Upper lobe of left lung (tissue), 6 donors: ENCODE data around the gene PPP6R2. TPM values are rescaled to one million over a fixed set of nuclear protein-coding genes. Genes with fewer than 3 reads are reported as not detected.

Experiments used
- ATAC-seq, 2 donors: fragments of 200-7000 bp; cut with Tn5 transposase; one replicate each; pipeline ENCODE4 v1.9.1; 2022; ENCODE audit warnings: mild to moderate bottlenecking in 2 of 2, moderate library complexity in 2 of 2; ENCODE audit not compliant: low FRiP score in 2 of 2
- DNase-seq, 2 donors: peaks; one replicate each; pipeline ENCODE4 v3.0.0-alpha.2; 2019 to 2020
- H3K27ac ChIP-seq, 4 donors: fragments of 200-600 bp; sonication (generic); one replicate each; pipeline ENCODE4 v1.5.1; 2016 to 2019
- H3K27me3 ChIP-seq, 4 donors: fragments of 200-600 bp; sonication (generic); one replicate each; pipeline ENCODE4 v1.5.1; 2017 to 2019
- H3K36me3 ChIP-seq, 4 donors: fragments of 200-600 bp; sonication (generic); one replicate each; pipeline ENCODE4 v1.5.1; 2016 to 2019
- H3K4me1 ChIP-seq, 4 donors: fragments of 200-600 bp; sonication (generic); one replicate each; pipeline ENCODE4 v1.5.1; 2018 to 2019
- H3K4me3 ChIP-seq, 4 donors: fragments of 200-600 bp; sonication (generic); one replicate each; pipeline ENCODE4 v1.5.1; 2017 to 2019; ENCODE audit warnings: mild to moderate bottlenecking in 2 of 4, moderate library complexity in 1 of 4
- H3K9me3 ChIP-seq, 4 donors: fragments of 200-600 bp; sonication (generic); one replicate each; pipeline ENCODE4 v1.5.1; 2018 to 2019
- EP300 ChIP-seq, 4 donors: sonication (generic); formaldehyde crosslinking; IDR thresholded peaks; one replicate each; pipeline ENCODE4 v1.5.1; 2017; ENCODE audit warnings: antibody characterized with exemption in 4 of 4, control low read depth in 2 of 4
- POLR2A ChIP-seq, 4 donors: fragments of 450-650 bp; IDR thresholded peaks; one replicate each; pipeline ENCODE4 v1.5.1; 2016 to 2017; ENCODE audit warnings: antibody characterized with exemption in 4 of 4, mild to moderate bottlenecking in 2 of 4
- POLR2AphosphoS5 ChIP-seq, 2 donors: sonication (generic); formaldehyde crosslinking; IDR thresholded peaks; one replicate each; pipeline ENCODE4 v1.5.1; 2017; ENCODE audit warnings: antibody characterized with exemption in 2 of 2
- WGBS, 2 donors: methylation state at CpG; one replicate each; pipeline ENCODE4 v1.1.5; 2017 to 2018; 5-methylcytosine and 5-hydroxymethylcytosine counted together
- total RNA-seq, 6 donors: library from RNA; depleted of rRNA in 4 of 6; stranded (reverse); fragments of >200 nt in 4 of 6; gene quantifications; one replicate each; pipeline versions ENCODE4 v1.1.0 to v1.2.1, GENCODE V29; 2016 to 2021
- TF ChIP-seq, protein P1 (sequence below), 6 experiments: fragments of 450-650 bp in 4 of 6; fragments of 200-600 bp in 2 of 6; sonication (generic) in 2 of 6; IDR thresholded peaks; one replicate each; pipeline ENCODE4 v1.5.1; 2016 to 2019; ENCODE audit warnings: antibody characterized with exemption in 6 of 6
- donor health status: DM: no; HTN: no; CAD: no; lungs with moderate emphysema.
- donor health status: DM: no; HTN: yes; CAD: no; lungs with severe emphysema.

Gene PPP6R2
- total RNA-seq, 6 donors from 2014 or later: 53.0 to 264 (median 63.8) TPM

- TF ChIP-seq POLR2A (IDR thresholded peaks at IDR 0.05): no peak
- no peaks in the 10 kb centered on the region for H3K27me3 ChIP-seq
- DNase-seq: peak in 1 of 2 donors; percentile 77
- WGBS, 2 donors: 89 to 92% methylated on average over 12 to 27 of the region's 27 CpGs
- H3K4me1 ChIP-seq: peaks cover 12 to 32% (median 26%) of the 10 kb centered on the region in 4 donors
- H3K36me3 ChIP-seq: peaks cover 16 to 91% (median 59%) of the 10 kb centered on the region in 4 donors
- no peaks in the 10 kb centered on the region for H3K9me3 ChIP-seq
- no peak overlapping the region for H3K4me3 ChIP-seq
- peak overlapping the region in 2 of 4 donors; percentile 6 to 16 for H3K27ac ChIP-seq
- ATAC-seq: no peak
Observed at GRCh38 chr22:50447576-50448551, 104.7 kb downstream of the PPP6R2 start.

- H3K36me3 ChIP-seq: peaks cover 21 to 96% (median 70%) of the 10 kb centered on the region in 4 donors
Observed at GRCh38 chr22:50452649-50453048, 109.5 kb downstream of the PPP6R2 start.

GRCh38 chr22:50454556-50455075 lies 111.5 kb downstream of the PPP6R2 start:
- Histone ChIP-seq H3K4me1 (no peaks in the 10 kb centered on the region), H3K4me3 (no peak overlapping the region), H3K27me3 (no peaks in the 10 kb centered on the region), H3K36me3 (peaks cover 10 to 97% (median 73%) of the 10 kb centered on the region in 4 donors), H3K9me3 (no peaks in the 10 kb centered on the region), H3K27ac (no peak overlapping the region)
- DNase-seq (peak in 1 of 2 donors; percentile 66), ATAC-seq (no peak)
- TF ChIP-seq POLR2AphosphoS5 (IDR thresholded peaks at IDR 0.05): no peak
- TF ChIP-seq EP300 (IDR thresholded peaks at IDR 0.05): no peak
- TF ChIP-seq POLR2A (IDR thresholded peaks at IDR 0.05): no peak
- TF ChIP-seq, protein P1, sequence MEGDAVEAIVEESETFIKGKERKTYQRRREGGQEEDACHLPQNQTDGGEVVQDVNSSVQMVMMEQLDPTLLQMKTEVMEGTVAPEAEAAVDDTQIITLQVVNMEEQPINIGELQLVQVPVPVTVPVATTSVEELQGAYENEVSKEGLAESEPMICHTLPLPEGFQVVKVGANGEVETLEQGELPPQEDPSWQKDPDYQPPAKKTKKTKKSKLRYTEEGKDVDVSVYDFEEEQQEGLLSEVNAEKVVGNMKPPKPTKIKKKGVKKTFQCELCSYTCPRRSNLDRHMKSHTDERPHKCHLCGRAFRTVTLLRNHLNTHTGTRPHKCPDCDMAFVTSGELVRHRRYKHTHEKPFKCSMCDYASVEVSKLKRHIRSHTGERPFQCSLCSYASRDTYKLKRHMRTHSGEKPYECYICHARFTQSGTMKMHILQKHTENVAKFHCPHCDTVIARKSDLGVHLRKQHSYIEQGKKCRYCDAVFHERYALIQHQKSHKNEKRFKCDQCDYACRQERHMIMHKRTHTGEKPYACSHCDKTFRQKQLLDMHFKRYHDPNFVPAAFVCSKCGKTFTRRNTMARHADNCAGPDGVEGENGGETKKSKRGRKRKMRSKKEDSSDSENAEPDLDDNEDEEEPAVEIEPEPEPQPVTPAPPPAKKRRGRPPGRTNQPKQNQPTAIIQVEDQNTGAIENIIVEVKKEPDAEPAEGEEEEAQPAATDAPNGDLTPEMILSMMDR (IDR thresholded peaks at IDR 0.05): no peak
- WGBS, 2 donors: 95 to 100% methylated on average over 2 to 25 of the region's 27 CpGs

More at GRCh38 chr22:50452649-50453048, 109.5 kb downstream of the PPP6R2 start:
- no peaks in the 10 kb centered on the region for H3K27me3 ChIP-seq
- no peak for ATAC-seq
- H3K4me1 ChIP-seq: no peaks in the 10 kb centered on the region
- 84 to 87% methylated on average over 5 of the region's 5 CpGs for WGBS, 2 donors
- H3K9me3 ChIP-seq: no peaks in the 10 kb centered on the region
- no peak for DNase-seq
- no peak overlapping the region for H3K27ac ChIP-seq
- H3K4me3 ChIP-seq: no peak overlapping the region
- TF ChIP-seq, protein P1 (IDR thresholded peaks at IDR 0.05): no peak
- TF ChIP-seq POLR2AphosphoS5 (IDR thresholded peaks at IDR 0.05) (no peak), EP300 (IDR thresholded peaks at IDR 0.05) (no peak), POLR2A (IDR thresholded peaks at IDR 0.05) (no peak)

DNA sequence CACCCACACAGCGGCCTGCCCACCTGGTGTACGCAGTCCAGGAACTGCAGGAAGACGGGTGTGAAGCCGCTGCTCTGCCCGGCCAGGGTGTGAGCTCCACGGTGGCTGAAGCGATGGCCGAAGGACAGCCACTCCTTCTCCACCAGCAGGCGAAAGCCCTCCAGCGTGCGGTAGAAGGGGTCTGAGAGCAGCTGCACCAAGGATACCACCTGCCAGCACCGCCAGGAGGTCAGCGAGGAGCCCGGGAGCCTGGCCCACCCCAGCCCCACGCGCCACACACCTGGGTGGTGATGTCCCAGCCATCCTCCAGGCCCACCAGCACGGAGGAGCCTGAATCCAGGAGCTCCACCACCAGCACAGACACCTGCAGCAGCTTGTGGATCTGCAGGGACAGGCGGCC lies 112.1 kb downstream of the PPP6R2 start:
- no peak overlapping the region for H3K4me3 ChIP-seq
- no peak for ATAC-seq
- WGBS, 2 donors: 94 to 97% methylated on average over 11 to 13 of the region's 18 CpGs
- H3K9me3 ChIP-seq: no peaks in the 10 kb centered on the region
- H3K27me3 ChIP-seq: no peaks in the 10 kb centered on the region
- H3K36me3 ChIP-seq: peaks cover 16 to 97% (median 74%) of the 10 kb centered on the region in 4 donors
- no peak overlapping the region for H3K27ac ChIP-seq
- no peaks in the 10 kb centered on the region for H3K4me1 ChIP-seq
- DNase-seq: peak in 1 of 2 donors; percentile 65
- TF ChIP-seq, protein P1 (IDR thresholded peaks at IDR 0.05): no peak
- no peak for TF ChIP-seq EP300 (IDR thresholded peaks at IDR 0.05)
- no peak for TF ChIP-seq POLR2AphosphoS5 (IDR thresholded peaks at IDR 0.05)
- no peak for TF ChIP-seq POLR2A (IDR thresholded peaks at IDR 0.05)

GRCh38 chr22:50456026-50456425 lies 112.9 kb downstream of the PPP6R2 start:
- Histone ChIP-seq H3K4me1 (no peaks in the 10 kb centered on the region), H3K4me3 (no peak overlapping the region), H3K27me3 (no peaks in the 10 kb centered on the region), H3K36me3 (peaks cover 21 to 97% (median 79%) of the 10 kb centered on the region in 4 donors), H3K9me3 (no peaks in the 10 kb centered on the region), H3K27ac (no peak overlapping the region)
- TF ChIP-seq POLR2A (IDR thresholded peaks at IDR 0.05) (no peak), EP300 (IDR thresholded peaks at IDR 0.05) (no peak), POLR2AphosphoS5 (IDR thresholded peaks at IDR 0.05) (no peak)
- TF ChIP-seq, protein P1 (IDR thresholded peaks at IDR 0.05): no peak
- DNase-seq (peak in 1 of 2 donors; percentile 64), ATAC-seq (no peak)
- 99 to 100% methylated on average over 1 to 11 of the region's 11 CpGs for WGBS, 2 donors
